NCI-H82 treated with DMSO at 0.1 percent for 48 hours (cell line): ENCODE measurements around the gene BSCL2.
A peak's percentile ranks its signal among the peaks of the same experiment; 100 is the strongest.
"Not testable (repeated sequence)": the region's sequence is repeated elsewhere in the genome, so short reads cannot be mapped to it uniquely, and the experiment has no call there.

ENCODE experiments used
- DNase-seq: peaks from one replicate; lab custom pipeline; 2025; ENCODE audit not compliant: unreplicated experiment; lab: John Stamatoyannopoulos, UW

Gene BSCL2

GRCh38 chr11:62664405-62665074, 42.7 kb downstream of the BSCL2 start:
- DNase-seq: peak; percentile 32

- no peak for DNase-seq
These were observed 50.3 kb downstream of the BSCL2 start for GRCh38 chr11:62656796-62657429.

- DNase-seq: no peak
These were observed 52.9 kb downstream of the BSCL2 start for GRCh38 chr11:62654297-62654696.

- DNase-seq: no peak
These were observed 54.8 kb downstream of the BSCL2 start for GRCh38 chr11:62652161-62653006.

GRCh38 chr11:62650283-62650682, 56.9 kb downstream of the BSCL2 start:
- not testable (repeated sequence) for DNase-seq

- no peak for DNase-seq
These were observed 57.7 kb downstream of the BSCL2 start for GRCh38 chr11:62649486-62649885.

- no peak for DNase-seq
These were observed 58.3 kb downstream of the BSCL2 start for GRCh38 chr11:62648967-62649364.

GRCh38 chr11:62648185-62648966, 58.8 kb downstream of the BSCL2 start:
- DNase-seq: no peak

GRCh38 chr11:62647609-62648005, 59.6 kb downstream of the BSCL2 start:
- DNase-seq: no peak

- no peak for DNase-seq
These were observed 60.2 kb downstream of the BSCL2 start for GRCh38 chr11:62646825-62647608.

GRCh38 chr11:62645946-62646824, 61.0 kb downstream of the BSCL2 start, which contains the start of gene GANAB:
GANAB (minus strand) TSS chr11:62646613; CDS start chr11:62646599, 14 bp downstream.
- peak; percentile 93 for DNase-seq

- no peak for DNase-seq
These were observed 61.6 kb downstream of the BSCL2 start for GRCh38 chr11:62645671-62645945.

GRCh38 chr11:62644220-62644619, 63.0 kb downstream of the BSCL2 start:
- DNase-seq: no peak
